ENCODE results near the gene JMJD4. TPM values are rescaled to one million over a fixed set of nuclear protein-coding genes. Genes with fewer than 3 reads are reported as not detected.

JMJD4 gene
- total and polyA plus RNA-seq, 2 of the 8 experiments (the other 6 are each of a cell fraction or from before 2014, with no cell fraction given): 13.2 to 23.3 TPM

- TF ChIP-seq POLR2AphosphoS5 (IDR thresholded peaks at IDR 0.05; ENCODE audit: low read depth, low read length) (no peak), SAP30 (IDR thresholded peaks at IDR 0.05; ENCODE audit: insufficient read depth, insufficient replicate concordance, low read length) (no peak), EP300 (IDR thresholded peaks at IDR 0.05; ENCODE audit: borderline replicate concordance in 1 of 2, low read depth in 2 of 2, low read length in 2 of 2) (no peak)
Observed at GRCh38 chr1:227780101-227781044, 45.3 kb upstream of the JMJD4 start (continued).

Measured in H1 (cell line).